Activated effector memory CD4-positive, alpha-beta T cell treated with anti-CD3 and anti-CD28 coated beads, Interleukin-2, amount 50 U/mL, for 16 hours (primary cell): ENCODE data around the gene HTR1E.
"Not testable (repeated sequence)": the region's sequence is repeated elsewhere in the genome, so short reads cannot be mapped to it uniquely, and the experiment has no call there.

Experiments used
- DNase-seq: peaks from one replicate; pipeline ENCODE4 v3.0.0-alpha.2; 2020

The HTR1E gene, protein sequence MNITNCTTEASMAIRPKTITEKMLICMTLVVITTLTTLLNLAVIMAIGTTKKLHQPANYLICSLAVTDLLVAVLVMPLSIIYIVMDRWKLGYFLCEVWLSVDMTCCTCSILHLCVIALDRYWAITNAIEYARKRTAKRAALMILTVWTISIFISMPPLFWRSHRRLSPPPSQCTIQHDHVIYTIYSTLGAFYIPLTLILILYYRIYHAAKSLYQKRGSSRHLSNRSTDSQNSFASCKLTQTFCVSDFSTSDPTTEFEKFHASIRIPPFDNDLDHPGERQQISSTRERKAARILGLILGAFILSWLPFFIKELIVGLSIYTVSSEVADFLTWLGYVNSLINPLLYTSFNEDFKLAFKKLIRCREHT

DNA sequence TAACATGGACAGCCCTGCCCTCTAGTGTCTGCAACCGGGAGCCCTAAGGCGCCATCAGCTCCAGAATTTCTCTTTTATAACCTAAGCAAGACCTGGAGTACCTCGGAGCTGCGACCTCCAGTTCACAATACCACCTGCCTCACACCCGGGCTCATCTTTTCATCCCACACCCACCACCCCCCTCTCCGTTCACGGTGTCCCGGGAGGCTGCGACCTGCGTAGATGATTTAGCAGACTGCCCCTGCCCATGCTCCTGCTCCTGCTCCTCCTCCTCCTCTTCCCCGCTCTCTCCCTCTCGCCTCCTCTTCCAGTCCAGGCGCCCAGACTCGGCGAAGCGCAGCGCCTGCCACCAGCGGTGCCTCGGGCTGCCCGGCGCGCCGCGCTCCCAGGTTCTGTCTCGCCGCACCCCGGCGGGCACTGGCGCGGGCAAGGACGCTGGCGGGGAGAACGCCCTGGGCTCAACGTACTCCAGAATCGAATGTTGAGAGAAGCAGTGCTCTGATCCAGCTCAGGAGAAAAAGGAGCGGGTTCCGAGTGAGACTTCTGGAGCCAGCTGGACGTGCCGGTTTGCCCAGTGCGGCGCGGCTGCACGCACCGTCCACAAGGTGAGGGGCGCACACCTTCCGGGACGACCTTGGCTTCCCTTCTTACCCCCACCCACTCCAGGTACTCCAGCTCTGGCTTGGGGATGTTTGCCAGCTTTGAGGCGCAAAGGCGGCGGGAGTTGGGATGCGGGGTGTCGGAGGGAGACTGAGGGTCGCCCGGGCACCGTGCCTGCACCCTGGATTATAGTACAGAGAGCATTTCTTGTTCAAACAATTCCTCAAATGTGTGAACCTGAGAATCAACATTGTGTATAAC is at the start of gene HTR1E:
HTR1E (plus strand) TSS at position 310 of the 861 bp plus-strand sequence. CDS start 77,807 bp downstream, outside the sequence.
- DNase-seq: no peak

DNA sequence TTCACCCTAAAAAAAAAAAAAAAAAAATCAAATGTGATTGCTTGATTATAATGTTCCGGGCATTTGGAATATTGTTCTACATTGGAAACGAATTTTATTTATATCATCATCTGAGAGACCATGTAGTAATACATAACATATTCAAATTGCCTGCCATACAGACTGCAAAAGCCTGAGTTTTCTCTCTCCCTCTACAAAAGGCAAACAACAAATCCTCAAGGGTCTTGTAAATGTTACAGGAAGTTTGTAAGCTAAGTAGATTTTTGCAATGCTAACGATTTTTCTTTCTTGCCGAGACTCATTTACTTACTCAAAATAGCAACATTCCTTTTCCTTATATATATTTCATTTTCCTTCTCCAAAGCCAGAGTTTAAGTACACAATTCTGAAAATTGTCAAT is 49.0 kb upstream of the HTR1E start:
- DNase-seq: no peak

DNA sequence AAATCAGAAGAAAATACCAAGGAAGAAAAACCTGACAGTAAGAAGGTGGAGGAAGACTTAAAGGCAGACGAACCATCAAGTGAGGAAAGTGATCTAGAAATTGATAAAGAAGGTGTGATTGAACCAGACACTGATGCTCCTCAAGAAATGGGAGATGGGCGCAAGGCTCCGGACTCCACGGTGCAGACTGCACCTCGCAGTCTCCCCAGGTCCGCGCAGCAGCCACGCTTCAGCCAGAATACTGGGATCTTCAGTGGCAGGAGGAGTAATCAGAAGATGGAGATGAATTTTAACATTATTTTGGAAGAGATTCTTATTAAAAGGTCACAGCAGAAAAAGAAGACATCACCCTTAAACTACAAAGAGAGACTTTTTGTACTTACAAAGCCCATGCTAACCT is 40.1 kb upstream of the HTR1E start:
- DNase-seq: not testable (repeated sequence)

DNA sequence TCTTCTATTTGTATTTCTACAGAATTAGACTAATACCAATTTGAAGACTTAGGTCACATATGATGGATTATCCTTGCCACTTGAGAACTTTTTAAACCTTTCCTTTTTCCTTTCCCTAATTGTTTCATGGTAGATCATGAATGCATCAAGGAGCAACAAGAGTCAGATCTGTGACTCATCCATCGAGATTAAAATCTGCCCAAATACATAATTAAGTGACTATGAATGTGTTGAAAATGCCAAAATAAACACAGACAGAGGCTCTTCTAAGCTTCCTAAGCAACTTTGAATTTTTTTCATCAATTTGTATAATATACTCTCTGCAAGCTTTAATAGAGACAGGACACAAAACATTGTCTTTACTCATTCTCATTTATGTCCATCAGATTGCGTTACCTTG is 23.5 kb upstream of the HTR1E start:
- no peak for DNase-seq

DNA sequence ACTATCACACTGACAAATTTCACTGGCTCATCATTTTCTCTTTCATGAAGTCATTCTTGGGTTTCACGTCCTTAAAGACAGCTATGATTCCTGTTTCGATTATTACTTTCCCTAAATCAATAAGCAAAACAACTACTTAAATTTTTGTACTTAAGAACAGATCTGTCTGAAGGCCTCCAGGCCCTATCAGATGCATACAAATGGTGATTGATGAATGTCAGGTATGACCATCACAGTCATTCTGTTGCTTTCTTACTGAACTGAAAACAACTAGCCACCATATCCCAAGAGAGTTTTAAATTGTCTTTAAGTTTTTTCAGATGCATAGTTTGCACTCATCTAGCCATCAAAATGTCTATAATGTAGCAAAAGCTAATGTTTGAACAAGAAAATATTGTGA is 20.9 kb upstream of the HTR1E start:
- DNase-seq: no peak

DNA sequence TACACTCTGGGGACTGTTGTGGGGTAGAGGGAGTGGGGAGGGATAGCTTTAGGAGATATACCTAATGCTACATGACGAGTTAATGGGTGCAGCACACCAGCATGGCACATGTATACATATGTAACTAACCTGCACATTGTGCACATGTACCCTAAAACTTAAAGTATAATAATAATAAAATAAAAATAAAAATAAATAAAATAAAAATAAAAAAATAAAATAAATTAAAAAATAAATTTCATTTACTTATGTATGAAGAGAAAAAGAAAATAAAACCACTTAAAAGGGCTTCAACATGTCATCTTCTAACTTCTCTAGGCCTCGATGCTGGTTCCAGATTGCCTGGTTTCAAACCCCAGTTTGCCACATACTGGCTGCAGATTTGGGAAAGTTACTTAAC is 10.2 kb upstream of the HTR1E start:
- not testable (repeated sequence) for DNase-seq

DNA sequence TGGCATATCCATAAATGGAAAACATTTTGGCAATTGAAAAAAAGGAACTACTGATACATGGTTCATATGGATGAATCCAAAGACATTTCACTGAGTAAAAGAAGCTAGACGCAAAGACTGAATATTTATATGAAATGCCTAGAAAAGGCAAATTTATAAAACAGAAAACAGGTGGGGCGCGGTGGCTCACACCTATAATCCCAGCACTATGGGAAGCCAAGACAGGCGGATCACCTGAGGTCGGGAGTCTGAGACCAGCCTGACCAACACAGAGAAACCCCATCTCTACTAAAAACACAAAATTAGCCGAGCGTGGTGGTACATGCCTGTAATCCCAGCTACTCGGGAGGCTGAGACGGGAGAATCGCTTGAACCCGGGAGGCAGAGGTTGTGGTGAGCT is 9.5 kb upstream of the HTR1E start:
- not testable (repeated sequence) for DNase-seq

DNA sequence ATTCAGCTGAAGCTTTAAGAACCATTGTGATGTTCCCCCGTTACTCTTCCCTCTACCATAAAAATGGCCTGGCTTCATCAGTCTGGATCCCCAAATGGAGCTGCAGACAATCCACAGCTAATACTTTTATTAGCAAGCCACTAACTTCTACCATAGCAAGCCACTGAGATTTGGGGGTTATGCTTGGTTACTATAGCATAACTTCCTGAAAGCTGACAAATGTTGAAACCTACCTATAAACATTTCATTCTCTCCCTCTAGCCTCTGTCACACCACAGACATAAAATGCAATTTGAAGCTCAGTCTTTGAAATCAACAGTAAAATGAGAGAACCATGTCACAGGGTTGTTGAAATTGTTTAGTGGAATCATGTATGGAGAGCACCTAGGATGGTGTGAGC is 3.0 kb upstream of the HTR1E start:
- no peak for DNase-seq

DNA sequence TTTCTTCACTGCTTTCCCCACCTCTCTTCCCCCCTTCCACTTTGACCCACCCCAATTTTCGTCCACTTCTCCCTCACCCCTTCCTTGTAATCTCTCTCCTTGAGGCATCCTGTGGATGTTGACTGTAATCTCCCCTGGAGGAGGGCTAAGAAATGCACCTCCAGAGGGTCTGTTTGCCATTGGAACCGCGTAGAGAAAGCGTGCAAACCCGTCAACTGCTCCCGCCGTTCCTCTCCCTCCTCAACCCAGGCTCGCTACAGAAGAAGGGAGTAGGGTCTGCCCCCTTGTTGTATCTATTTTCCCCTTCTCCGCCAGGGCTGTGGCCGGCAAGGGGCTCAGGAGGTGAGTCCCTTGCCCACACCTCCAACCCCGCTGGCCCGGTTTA is 502 bp upstream of the HTR1E start:
- DNase-seq: no peak

DNA sequence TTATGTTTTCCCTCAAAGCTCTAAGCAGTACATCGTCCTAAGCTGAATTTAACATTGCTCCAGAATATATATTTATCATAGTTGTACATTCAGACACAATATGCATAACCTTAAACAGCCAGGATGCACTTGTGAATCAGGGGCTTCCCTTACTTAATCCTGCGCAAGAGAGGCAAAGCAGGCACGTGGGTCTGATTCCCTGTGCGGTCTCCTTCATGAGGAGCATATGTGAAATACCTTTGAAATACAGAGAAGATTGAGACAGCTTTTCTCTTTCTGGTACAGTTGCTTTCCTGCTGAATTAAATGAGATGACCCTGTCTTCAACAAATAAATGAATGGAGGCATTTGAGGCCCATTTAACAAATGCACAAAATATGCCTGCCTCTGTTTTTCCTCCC is 1.5 kb downstream of the HTR1E start:
- no peak for DNase-seq

DNA sequence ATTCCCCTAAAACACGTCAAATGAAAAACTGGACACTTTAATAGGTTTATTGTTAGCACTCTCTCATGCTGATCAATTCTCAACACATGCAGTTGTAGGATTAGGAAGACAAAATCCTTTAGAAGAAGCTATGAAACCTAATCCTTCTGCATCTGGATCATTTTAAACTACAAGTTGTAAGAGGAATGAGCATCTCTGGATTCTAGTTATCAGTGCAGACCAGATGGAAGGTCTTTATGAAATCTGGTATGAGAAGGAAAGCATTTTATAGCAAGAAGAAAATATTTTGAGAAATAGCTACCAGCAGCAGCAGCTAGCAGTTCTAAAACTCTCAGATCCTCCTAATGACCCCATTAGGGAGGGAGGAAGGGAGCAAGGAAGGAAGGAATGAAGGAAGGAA is 4.1 kb downstream of the HTR1E start:
- DNase-seq: no peak

DNA sequence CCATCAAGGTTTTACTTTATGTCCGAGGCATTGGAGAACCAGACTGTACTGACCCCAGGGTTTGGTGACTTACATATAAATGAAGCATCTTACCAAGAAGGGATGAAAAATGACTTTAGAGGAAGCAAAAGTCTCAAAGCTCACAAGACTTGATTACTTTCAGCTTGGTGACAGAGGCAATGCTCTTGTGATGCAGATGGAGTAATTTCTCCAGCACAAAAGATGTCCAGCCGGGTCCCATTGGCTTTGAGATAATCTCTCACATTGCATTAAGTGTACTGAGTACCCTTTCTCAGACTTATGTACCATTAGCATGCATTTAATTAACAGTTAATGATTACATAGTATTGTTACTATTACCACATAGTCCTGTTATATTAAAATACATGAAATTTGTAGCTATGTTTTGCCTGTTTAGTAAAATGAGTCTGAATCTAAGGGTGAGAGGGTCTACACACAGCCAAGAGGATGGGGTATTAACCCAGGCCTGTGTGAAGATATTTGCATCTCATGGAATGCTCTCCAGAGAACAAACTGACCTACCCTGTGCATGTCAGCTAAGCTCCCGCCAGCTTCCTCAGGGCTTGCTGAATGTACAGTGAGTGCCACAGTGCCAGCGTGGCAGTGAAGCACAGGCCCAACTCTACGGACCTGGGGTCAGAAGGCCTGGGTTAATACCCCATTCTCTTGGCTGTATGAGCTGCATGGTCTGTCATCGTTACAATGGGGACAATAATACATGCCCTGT is 5.6 kb downstream of the HTR1E start:
- DNase-seq: no peak

DNA sequence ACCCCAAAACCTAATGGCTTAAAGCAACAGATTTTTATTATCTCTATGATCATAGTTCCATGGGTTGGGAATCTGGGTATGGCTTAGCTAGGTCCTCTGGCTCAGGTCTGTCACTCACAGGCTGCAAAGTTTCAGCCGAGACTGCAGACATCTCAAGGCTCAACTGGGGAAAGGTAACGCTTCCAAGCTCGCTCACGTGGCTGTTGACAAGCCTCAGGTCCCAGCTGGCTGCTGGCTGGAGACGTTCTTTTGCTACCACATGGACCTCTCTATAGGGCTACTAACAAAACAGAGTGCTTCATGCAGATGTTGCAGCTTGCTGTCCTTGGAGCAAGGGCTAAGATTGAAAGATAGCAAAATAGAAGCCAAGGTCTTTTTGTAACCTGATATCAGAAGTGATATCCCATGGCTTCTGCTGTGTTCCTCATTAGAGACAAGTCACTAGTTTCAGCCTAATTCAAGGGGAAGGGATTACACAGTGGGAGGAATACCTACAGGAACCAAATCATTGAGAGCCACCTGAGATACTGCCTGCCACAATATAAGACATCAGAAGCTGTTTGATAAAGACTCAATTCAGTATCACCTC is 6.6 kb downstream of the HTR1E start:
- no peak for DNase-seq

DNA sequence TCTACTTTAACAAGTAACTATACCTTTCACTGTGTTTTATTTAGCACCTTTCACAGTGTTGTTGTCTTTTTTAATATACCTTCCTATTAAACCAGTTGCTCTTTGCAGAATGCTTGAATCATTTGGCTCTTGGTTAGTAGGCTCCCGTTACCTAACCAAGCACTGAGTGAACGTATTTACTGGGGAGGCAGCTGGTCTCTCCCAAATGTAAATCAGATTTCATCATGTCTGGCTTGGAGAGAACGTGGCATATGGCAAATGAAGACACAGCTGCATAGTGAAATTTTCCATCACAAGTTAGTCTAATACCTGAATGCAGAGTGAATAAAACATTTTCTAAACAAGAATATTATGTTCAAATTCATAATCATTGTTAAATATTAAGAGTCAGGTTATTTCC is 12.4 kb downstream of the HTR1E start:
- DNase-seq: no peak

DNA sequence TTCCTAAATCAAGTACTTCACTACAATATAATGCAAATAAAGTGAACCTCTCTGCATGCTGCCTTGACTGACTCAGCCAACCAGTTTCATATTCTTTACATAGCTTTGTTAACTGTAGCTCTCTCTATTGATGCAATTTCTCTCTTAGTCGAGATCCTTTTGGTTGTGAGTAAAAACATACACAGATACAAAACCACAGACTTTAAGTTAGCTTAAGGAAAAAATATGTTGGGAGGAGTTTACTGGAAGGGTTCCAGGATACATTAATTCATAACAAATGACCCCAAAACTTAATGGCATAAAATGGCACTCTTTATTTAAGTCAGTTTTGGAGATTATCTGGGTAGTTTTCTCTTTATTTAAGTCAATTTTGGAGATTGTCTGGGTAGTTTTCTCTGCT is 15.7 kb downstream of the HTR1E start:
- DNase-seq: no peak

DNA sequence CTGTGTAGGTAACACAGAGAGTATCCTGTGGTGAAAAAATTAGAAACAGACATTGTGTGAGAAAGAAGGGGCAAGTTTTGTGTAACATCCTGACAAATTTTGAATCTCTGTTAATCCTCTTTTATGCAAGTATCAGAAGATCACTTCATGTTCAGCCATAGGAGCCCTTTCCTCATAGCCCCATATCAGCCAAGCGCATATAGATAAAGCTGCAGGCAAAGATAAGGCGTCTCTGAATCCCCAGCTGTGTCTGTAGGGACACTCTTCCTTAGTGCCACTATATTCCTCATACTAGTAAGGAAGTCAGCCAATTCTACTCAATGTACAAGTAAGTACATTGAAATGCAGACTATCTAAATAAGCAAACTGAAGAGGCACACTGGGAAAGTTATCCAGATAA is 22.3 kb downstream of the HTR1E start:
- DNase-seq: no peak

DNA sequence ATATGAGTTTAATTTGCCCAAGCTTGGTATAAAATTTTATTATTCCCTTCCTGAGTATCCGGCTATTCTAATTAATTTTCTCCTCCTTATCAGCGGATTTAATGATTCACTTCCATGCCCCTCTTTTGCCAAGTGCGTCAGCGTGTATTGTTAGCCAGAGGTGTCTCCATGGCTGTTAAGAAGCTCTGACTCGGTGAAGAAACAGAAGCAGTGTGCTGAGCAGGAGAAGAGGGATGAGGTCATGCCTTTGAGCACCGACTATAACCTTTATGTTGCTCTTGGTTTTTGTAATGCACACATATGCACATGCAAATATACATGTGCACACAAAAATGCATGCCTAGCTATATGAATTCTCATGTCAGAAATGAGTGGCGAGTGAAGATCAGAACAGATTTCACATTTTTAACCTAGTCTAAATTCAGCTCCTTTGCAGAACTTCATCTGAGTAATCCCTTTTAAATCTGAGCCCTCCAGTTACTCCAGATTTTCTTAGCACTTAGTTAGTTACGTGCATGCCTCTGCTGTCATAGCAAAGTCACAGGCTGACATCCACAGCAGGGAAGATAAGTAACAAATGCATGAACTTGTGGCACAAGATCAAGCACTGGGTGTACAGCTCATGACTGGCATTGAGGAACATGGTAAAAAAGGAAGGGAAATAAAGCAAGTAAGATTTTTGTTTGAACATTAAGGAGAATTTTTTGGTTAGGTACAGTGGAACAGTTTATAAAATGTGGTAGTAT is 24.3 kb downstream of the HTR1E start:
- DNase-seq: no peak

DNA sequence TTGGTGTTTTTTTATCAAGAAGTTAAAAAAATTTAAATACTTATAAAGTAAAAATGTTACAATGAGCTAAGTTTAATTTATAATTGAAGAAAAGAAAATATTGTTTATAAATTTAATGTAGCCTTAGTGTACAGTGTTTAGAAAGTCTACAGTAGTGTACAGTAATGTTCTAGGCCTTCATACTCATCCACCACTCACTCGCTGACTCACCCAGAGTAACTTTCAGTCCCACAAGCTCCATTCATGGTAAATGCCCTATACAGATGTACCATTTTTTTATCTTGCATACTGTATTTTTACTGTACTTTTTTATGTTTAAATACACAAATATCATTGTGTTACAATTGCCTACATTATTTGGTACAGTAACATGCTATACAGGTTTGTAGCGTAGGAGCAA is 26.0 kb downstream of the HTR1E start:
- DNase-seq: no peak

DNA sequence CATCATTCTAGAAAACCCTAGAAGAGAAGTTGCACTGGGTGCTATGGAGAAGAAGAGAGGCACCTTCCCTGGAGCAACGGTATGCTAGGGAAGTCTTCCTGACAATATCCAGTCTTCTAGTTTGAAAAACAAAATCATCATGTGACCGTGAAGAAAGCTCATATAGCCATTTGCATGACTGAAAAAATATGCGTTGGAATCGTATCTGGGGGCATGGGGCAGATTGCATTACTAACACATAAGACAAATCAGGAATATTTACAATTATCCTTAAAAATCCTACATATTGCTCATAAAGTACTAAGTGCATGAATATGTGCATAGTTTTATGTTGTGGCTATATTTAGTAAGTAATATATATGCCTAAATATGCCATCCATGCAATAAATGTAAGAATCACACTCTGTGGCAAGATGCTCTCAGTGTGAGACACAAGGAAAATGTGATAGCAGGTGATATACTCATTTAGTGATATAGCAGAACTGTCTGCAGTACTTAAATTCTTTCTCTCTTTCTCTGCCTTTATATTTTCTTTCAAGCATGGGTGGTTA is 26.8 kb downstream of the HTR1E start:
- no peak for DNase-seq

DNA sequence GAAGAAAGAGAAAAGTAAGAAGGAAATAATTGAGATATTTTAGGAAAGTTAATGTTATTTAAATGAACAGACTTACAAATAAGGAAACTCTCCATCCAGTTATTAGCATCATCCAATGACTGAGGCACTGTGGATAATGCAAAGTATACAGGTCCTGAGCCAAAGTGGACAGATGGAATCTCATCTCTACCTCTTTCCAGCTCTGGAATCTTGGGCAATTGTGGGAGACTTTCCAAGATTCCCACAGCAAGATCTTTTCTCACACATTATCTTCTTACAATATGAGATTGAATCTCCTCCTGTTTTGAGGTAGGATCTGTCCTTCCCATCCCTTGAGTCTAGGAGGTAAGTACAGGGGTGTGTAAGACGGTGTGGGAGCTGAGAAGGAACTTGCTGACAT is 28.9 kb downstream of the HTR1E start:
- DNase-seq: no peak

DNA sequence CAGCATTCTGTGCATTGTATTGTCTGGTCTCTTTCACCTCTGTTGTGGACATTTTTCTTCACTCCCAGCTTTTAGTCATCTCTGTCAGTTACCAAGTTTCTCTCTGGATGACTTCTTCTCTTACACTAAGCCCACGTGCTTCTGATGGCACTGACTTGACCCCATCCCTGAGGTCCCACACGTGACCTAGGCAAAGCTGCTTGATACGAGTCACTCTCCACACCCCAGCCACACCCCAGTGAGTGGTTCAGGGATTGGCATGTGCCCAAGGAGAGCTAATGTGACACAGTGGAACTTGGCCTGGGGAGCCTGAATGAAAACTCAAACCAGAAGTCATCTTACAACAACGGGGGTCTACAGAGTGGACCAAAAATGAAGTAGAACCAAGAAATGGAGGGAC is 32.2 kb downstream of the HTR1E start:
- no peak for DNase-seq

DNA sequence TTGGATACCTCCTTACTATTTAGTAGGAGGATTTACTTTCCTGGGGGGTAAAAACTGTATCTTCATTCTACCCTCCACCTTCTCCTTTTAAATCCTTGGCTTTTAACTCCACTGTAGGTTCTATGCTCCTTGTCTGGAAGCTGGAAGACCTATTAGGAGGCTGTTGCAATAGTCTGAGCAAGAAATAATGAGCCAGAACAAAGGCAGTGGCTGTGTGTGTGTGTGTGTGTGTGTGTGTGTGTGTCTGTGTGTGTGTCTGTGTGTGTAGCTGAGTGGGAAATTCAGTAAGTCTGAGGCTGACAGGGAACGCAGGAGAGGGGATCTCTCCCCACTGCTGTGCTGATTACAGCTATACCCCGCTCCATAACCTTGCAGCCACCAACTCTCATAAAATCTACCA is 35.8 kb downstream of the HTR1E start:
- no peak for DNase-seq
